Adipose tissue (tissue), 3 donors: ENCODE measurements around the gene CST2. TPM values are rescaled to one million over a fixed set of nuclear protein-coding genes. Genes with fewer than 3 reads are reported as not detected.
"Not testable (repeated sequence)": the region's sequence is repeated elsewhere in the genome, so short reads cannot be mapped to it uniquely, and the experiment has no call there.

Experiments
- H3K27ac ChIP-seq: one replicate; pipeline ENCODE4 v1.5.1; 2013; ENCODE audit warnings: low read depth, low read length
- WGBS, 3 donors: extraction: QIAGEN DNeasy Blood & Tissue Kit; methylation state at CpG; one replicate each; pipeline ENCODE4 v1.1.7; 2013; 5-methylcytosine and 5-hydroxymethylcytosine counted together
- polyA plus RNA-seq, 3 donors: library from polyadenylated mRNA; stranded (reverse); fragments of 200-250 nt; gene quantifications; one replicate each; pipeline ENCODE4 v1.2.3, GENCODE V29; 2013
- donor health status: healthy with polysubstance abuse.
- donor health status: Bipolar disorder and iron deficiency.
- donor health status: healthy.

CST2 gene
- polyA plus RNA-seq, 3 donors, result 2.2 TPM; not detected in 2

DNA sequence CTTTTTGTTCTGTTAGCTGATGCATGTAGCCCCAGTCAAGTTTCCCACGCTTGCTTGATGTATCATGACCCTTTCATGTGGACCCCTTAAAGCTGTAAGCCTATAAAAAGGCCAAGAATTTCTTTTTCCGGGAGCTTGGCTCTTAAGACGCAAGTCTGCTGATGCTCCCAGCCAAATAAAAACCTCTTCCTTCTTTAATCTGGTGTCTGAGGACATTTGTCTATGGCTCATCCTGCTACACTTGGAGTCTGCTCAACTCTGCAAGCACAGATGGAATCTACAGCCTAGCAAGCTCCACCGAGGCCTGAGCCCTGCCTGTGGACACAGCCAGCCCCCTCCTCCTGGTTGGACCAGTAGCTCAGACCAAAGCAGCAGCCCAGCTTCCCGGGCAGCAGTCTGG lies 3.4 kb downstream of the CST2 start:
- 50 to 55% (median 51%) methylated on average over 5 of the region's 5 CpGs for WGBS, 3 donors

DNA sequence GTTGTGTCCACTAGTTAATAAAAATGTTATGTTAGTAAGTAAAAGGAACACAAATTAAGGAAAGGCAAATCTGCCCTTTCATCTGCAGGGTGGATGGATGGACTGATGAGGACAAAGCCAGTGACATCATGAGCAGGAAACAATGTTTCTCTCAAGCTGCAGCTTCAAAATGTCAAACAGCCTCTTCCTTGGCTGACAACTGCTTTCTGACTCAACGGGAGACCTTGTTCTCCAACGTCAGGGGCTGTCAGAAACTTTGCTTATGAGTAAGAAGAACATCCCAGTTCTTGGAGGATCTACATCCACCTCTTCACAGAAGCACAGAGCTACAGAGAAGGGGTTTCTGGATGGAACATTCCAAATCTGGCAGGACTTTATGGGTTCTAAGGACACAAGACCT lies 6.0 kb downstream of the CST2 start:
- H3K27ac ChIP-seq, result no peak overlapping the region
- 49 to 54% (median 51%) methylated on average over 2 of the region's 2 CpGs for WGBS, 3 donors

More for the DNA sequence above, 3.4 kb downstream of the CST2 start:
- H3K27ac ChIP-seq, result no peak overlapping the region

DNA sequence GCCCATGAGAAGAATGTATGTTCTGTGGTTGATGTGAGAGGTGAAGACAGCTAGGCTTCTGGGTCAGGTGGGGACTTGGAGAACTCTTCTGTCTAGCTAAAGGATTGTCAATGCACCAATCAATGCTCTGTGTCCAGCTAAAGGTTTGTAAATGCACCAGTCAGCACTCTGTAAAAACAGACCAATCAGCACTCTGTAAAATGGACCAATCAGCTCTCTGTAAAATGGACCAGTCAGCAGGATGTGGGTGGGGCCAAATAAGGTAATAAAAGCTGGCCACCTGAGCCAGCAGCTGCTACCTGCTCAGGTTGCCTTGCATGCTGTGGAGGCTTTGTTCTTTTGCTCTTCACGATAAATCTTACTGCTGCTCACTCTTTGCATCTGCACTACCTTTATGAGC lies 15.0 kb downstream of the CST2 start:
- 94 to 96% (median 96%) methylated on average over 1 of the region's 1 CpG for WGBS, 3 donors
- H3K27ac ChIP-seq, result not testable (repeated sequence)

DNA sequence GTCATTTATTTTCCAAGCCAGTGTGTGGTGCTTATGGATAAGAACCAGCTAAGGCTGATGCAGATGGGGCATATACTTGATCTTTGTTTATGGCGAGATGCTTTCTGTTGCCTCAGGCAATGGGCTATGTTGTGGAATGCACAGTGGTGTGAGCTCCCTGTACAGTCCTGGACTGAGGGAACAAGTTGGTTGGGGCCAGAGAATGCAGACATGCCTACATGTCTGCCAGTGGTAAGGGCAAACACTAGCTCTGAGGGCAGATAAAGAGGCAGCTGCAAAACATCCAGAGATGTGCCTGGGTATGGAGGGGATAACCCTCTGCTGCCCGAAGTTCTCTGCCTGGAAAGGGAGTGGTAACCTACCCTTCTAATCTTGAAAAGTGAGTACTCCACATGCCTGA lies 16.2 kb downstream of the CST2 start:
- not testable (repeated sequence) for H3K27ac ChIP-seq
- WGBS, 3 donors, result 82 to 84% (median 83%) methylated on average over 2 of the region's 2 CpGs

DNA sequence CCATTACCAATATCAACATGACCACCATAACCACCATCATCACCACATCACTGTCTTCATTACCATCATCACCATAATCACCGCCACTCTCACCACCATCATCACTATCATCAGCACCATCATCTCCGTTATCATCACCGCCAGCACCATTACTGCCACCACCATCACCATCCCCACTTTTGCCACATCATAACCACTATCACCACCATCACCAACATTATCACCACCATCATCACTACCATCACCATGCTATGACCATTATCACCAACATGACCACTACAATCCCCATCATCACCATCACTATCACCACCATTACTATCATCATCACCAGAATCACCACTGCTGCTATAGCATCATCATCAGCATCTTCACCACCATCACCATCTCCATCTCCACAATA lies 25.7 kb downstream of the CST2 start:
- WGBS, 3 donors, result 94 to 100% (median 98%) methylated on average over 3 of the region's 3 CpGs

DNA sequence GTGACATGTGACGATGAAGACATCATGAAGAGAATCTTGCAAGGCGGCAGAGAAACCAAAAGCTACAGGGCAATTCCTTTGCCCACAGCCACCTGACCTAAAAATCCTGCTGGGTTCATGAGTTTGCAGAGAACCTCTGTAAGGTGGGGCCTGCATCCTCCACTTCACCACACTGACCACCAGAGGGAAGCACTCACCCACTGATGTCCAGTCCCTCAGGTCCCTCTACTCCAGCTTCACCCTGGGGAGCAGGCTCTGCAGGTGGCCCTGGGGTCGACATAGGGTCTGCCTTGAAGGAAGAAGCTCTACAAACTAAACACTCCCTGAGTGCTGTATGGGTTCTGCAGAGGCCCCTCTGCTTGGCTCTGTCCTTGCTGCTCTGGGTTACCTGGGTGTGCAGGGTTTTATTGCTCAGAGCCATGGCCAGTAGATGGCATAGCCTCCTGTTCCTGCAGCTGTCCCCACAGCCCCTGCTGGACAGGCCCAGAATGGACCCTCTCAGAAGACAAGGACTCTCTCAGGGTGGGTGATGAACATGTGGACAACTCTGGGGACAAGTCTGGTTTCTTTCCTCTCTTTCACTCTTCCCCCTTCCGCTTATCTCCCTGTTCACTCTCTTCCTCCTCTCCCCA lies 27.2 kb downstream of the CST2 start:
- not testable (repeated sequence) for H3K27ac ChIP-seq

More for the DNA sequence above, 25.7 kb downstream of the CST2 start:
- H3K27ac ChIP-seq, result no peak overlapping the region

DNA sequence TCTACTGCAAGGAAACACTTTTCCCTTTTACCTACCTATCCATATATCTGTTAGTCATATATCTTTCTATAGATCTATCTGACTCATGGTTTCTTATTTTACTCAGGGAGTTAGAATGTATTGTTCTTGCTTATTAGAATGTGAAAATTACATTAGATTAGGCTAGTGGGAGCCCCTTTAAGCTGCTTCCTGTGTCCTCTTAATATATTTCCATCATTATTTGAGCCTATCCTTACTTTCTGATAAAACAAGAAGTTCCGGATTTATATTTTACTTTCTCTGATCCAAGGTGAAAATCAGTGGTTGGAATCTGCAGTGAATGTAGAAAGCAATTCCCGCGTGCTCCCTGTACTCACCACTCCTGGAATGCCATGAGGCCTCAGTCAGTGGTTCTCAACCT lies 31.0 kb downstream of the CST2 start:
- 75 to 90% (median 79%) methylated on average over 3 of the region's 3 CpGs for WGBS, 3 donors
- H3K27ac ChIP-seq, result no peak overlapping the region

More for the DNA sequence above, 27.2 kb downstream of the CST2 start:
- WGBS, 3 donors, result 44 to 55% (median 49%) methylated on average over 4 of the region's 4 CpGs

DNA sequence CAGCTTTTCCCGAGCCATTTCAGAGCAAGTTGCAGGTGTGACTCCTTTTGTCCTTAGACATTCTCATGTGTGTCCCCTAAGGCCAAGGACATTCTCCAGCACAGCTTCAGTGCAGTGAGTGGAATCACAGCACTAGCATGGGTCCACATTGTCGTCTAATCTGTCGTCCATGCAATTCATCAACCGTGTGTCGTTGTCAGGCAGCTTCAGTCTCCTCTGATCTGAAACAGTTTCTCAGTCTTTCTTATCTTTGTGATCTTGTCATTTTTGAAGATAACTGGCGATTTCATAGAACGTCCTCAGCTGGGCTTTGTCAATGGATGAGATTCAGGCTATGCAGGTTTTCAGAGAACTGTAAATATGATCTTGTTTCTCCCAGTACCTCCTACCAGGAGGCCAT lies 31.7 kb downstream of the CST2 start:
- 24 to 70% (median 68%) methylated on average over 7 of the region's 7 CpGs for WGBS, 3 donors
- H3K27ac ChIP-seq, result no peak overlapping the region

DNA sequence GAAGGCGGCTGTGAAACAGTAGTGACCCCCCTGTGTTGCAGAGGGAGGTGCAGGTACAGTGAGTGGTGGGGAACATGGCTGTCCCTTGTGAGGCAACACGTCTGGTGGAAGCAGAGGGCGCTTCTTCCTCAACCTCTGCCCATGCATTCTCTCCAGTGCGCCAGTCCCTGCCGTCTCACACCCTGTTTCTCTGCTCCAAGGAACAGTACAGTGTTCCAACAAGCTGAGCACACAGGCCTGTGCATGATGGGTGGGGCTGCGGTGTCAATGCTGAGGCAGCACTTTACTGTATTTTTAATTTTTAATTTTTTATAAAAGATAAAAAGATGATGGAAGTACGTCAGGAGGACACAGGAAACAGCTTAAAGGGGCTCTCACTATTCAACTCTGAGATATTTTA lies 32.5 kb downstream of the CST2 start:
- H3K27ac ChIP-seq, result no peak overlapping the region
- WGBS, 3 donors, result 75 to 86% (median 81%) methylated on average over 7 of the region's 7 CpGs

DNA sequence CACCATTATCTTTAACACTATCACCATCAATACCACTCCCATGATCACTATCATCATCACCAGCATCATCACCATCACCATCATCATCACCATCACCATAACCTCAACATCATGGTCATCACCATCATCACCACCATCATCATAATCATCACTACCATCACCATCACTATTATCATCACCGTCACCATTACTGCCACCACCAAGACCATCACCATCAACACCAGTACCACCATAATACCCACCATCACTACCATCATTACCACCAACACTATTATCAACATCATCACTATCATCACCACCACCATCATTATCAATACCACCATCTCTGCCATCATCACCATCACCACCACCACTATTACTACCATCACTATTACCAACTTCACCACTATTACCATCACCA lies 43.1 kb downstream of the CST2 start:
- H3K27ac ChIP-seq, result no peak overlapping the region
- WGBS, 3 donors, result 89 to 98% (median 93%) methylated on average over 1 of the region's 1 CpG

DNA sequence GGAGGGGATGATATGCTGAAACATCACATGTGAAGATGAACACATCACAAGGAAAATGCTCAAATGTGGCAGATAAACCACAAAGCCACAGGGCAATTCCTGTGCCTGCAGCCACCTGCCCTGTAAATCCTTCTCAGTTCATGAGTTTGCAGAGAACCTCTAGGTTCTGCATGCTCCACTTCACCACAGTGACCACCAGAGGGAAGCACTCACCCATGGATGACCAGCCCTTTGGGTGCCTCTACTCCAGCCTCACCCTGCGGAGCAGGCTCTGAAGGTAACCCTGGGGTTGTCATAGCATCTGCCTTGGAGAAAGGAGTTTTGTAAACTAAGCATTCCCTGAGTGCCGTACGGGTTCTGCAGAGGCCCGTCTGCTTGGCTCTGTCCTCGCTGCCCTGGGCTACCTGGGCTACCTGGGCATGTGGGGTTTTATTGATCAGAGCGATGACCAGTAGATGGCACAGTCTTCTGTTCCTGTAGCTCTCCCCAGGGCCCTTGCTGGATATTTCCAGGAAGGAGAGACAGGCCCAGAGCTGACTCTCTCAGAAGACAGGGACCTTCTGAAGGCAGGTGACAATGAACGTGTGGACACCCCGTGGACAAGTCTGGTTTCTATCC lies 44.1 kb downstream of the CST2 start:
- H3K27ac ChIP-seq, result no peak overlapping the region
- WGBS, 3 donors, result 57 to 73% (median 71%) methylated on average over 8 of the region's 8 CpGs

DNA sequence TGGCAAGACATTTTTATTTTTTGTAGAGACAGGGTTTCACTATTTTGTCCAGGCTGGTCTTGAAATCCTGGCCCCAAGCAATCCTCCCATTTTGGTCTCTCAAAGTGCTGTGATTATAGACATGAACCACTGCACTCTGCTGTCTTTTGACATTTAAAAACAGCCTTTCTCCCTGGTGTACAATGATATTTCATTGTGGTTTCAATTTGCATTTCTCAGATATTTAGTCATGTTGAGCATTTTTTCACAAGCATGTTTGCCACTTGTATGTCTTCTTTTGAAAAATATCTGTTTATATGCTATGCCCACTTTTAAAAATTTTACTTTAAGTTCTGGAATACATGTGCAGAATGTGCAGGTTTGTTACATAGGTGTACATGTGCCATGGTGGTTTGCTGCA lies 47.9 kb downstream of the CST2 start:
- not testable (repeated sequence) for H3K27ac ChIP-seq

DNA sequence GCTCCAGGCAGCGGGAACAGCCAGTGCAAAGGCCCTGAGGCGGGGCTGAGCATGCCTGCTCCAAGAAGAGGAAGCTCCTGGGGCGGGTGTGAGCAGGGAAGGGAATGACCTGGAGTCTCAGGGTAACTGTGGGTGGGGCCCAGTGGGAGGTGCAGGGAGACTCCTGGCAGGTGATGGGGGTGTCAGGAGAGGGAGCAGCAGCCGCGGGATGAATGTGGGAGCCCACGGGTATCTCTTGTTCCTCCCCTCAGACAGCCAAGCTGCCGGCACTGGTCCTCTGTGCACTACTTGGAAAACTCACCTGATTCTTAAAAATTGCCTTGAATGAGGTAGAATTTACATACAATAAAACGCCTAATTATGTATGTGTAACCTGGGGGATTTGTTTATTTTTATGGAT lies 49.1 kb downstream of the CST2 start:
- not testable (repeated sequence) for H3K27ac ChIP-seq
- WGBS, 3 donors, result 75 to 81% (median 78%) methylated on average over 5 to 7 of the region's 8 CpGs

DNA sequence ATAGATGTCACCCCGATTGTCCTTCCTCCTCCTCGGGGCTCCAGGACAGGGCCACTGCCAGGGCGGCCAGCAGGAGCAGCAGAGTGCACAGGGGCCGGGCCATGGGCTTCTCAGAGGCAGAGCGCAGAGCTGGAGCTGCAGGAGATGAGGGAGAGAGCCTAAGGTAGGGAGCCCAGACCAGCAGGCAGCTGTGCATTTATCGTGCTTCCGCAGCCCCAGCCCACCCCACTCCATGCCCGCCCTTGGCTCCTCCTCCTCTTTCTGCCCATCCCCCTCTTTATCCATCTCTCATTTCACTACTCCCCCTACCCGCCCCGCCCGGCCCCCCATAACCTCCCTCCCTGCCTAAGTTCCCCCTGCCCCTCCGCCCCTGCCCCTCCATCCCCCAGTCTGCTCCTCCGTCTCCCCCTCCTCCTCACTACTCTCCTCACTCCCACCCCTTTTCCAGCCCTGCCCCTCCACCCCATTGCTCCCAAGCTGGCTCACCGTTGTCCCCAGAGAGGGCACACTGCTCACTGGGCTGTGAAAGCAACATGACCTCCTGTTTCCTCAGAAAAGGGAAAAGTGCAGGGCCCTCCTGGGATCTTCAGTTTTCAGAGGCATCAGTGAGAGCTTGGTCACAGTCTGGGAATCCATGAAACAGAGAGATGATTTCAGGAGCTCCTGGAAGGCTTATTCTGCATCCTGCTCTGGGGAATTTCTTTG lies 50.3 kb downstream of the CST2 start:
- WGBS, 3 donors, result 12 to 21% (median 16%) methylated on average over 14 of the region's 14 CpGs
- H3K27ac ChIP-seq, result no peak overlapping the region

DNA sequence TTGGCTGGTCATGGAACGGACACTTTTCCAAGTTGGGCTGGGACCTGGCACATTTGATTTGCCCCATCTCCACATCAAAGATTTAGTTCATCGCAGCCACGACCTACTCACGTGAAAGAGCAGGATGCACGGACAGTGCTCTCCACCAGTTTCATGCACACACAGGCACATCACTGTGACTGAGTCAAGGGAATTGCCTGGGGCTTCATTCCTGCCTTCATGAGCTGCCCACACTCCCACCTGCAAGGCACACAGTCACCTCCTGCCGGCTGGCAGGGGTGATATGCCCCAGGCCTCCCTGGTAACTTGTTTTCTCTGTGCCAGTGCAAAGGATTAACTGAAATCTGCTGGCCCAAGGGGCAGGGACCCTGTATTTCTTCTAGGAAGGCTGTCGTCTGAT lies 52.4 kb downstream of the CST2 start:
- 67 to 87% (median 87%) methylated on average over 7 of the region's 7 CpGs for WGBS, 3 donors
- no peak overlapping the region for H3K27ac ChIP-seq

Other genes with a start within 250 kb of the CST2 start
- gene CST9, start 220.8 kb downstream of the CST2 start, polyA plus RNA-seq, result not detected
- 1,000 to 10,000 TPM in 1 of 3 donors, 100 to 1,000 TPM in 2; 316 to 1,352 (median 886) TPM for gene CST3, start 188.8 kb downstream of the CST2 start, polyA plus RNA-seq
- gene CST4, start 137.7 kb downstream of the CST2 start, polyA plus RNA-seq, result not detected
- not detected for gene CST1, start 75.8 kb downstream of the CST2 start, polyA plus RNA-seq
- under 1 TPM in 1 of 3 donors, not detected in 2; 0.39 TPM for gene CST5, start 53.0 kb upstream of the CST2 start, polyA plus RNA-seq
- under 1 TPM in 1 of 3 donors, not detected in 2; 0.39 TPM for gene GGTLC1, start 162.1 kb upstream of the CST2 start, polyA plus RNA-seq